Osteoblast (primary cell): ENCODE data around the gene RAB25. TPM values are rescaled to one million over a fixed set of nuclear protein-coding genes. Genes with fewer than 3 reads are reported as not detected.

Experiments
- DNase-seq: peaks from one replicate; pipeline ENCODE4 v3.0.0; 2011; ENCODE audit warnings: low spot score, mixed read lengths; ENCODE audit not compliant: insufficient read length; ENCODE audit errors: missing footprints
- H2AFZ ChIP-seq: 2 replicates; pipeline ENCODE4 v1.6.0; 2011; ENCODE audit warnings: mild to moderate bottlenecking, low read length
- H3K27ac ChIP-seq: 2 replicates; pipeline ENCODE4 v1.5.1; 2011; ENCODE audit warnings: mild to moderate bottlenecking, low read depth, low read length, moderate library complexity
- H3K27me3 ChIP-seq: 2 replicates; pipeline ENCODE4 v1.6.0; 2012; ENCODE audit warnings: mild to moderate bottlenecking, control low read depth, inconsistent platforms, low read length, moderate library complexity; ENCODE audit not compliant: insufficient read depth
- H3K36me3 ChIP-seq: 2 replicates; pipeline ENCODE4 v1.5.1; 2011; ENCODE audit warnings: mild to moderate bottlenecking, low read length, control low read depth, moderate library complexity; ENCODE audit not compliant: insufficient read depth
- H3K4me1 ChIP-seq: 2 replicates; pipeline ENCODE4 v1.5.1; 2011; ENCODE audit warnings: mild to moderate bottlenecking, low read length, control low read depth, moderate library complexity; ENCODE audit not compliant: insufficient read depth
- H3K4me2 ChIP-seq: 2 replicates; pipeline ENCODE4 v1.6.0; 2011; ENCODE audit warnings: mild to moderate bottlenecking, low read length; ENCODE audit not compliant: insufficient read depth
- H3K4me3 ChIP-seq: fragments of 200-600 bp; sonication (generic); 3 replicates; pipeline ENCODE4 v1.5.1; 2012; ENCODE audit warnings: mild to moderate bottlenecking, low read length, inconsistent platforms; ENCODE audit not compliant: insufficient read depth
- H3K79me2 ChIP-seq: 2 replicates; pipeline ENCODE4 v1.6.0; 2012; ENCODE audit warnings: mild to moderate bottlenecking, low read length, control low read depth, inconsistent platforms; ENCODE audit not compliant: insufficient read depth
- H3K9me3 ChIP-seq: 2 replicates; pipeline ENCODE4 v1.5.1; 2011; ENCODE audit warnings: low read depth, low read length, control low read depth
- H4K20me1 ChIP-seq: 2 replicates; pipeline ENCODE4 v1.6.0; 2012; ENCODE audit warnings: mild to moderate bottlenecking, low read length, control low read depth; ENCODE audit not compliant: insufficient read depth
- CTCF ChIP-seq: IDR thresholded peaks from 2 replicates; pipeline ENCODE4 v1.5.1; 2011; ENCODE audit warnings: mild to moderate bottlenecking, low read depth, low read length, moderate library complexity; ENCODE audit errors: extremely low read depth
- total RNA-seq: library from RNA; depleted of rRNA; stranded (reverse); fragments of >200 nt; gene quantifications from 2 replicates; pipeline ENCODE4 v1.2.3, GENCODE V29; 2012

The RAB25 gene
- total RNA-seq, 1 donor: not detected

GRCh38 chr1:156101880-156102279 lies 40.9 kb downstream of the RAB25 start:
- Histone ChIP-seq H2AFZ (no peak overlapping the region), H4K20me1 (no peaks in the 10 kb centered on the region), H3K4me1 (peaks cover 63% of the 10 kb centered on the region), H3K79me2 (peaks cover 17% of the 10 kb centered on the region), H3K27ac (peak overlapping the region; percentile 97), H3K4me3 (no peak overlapping the region), H3K4me2 (no peak overlapping the region), H3K9me3 (no peaks in the 10 kb centered on the region), H3K27me3 (no peaks in the 10 kb centered on the region), H3K36me3 (no peaks in the 10 kb centered on the region)
- DNase-seq: no peak
- no peak for TF ChIP-seq CTCF

GRCh38 chr1:156102633-156103511 lies 41.9 kb downstream of the RAB25 start:
- Histone ChIP-seq H3K4me3 (peak overlapping the region; percentile 20), H3K27ac (peak overlapping the region; percentile 97), H3K9me3 (no peaks in the 10 kb centered on the region), H2AFZ (peak overlapping the region; percentile 67), H3K27me3 (no peaks in the 10 kb centered on the region), H4K20me1 (no peaks in the 10 kb centered on the region), H3K79me2 (peaks cover 17% of the 10 kb centered on the region), H3K4me2 (peak overlapping the region; percentile 64), H3K4me1 (peaks cover 61% of the 10 kb centered on the region), H3K36me3 (no peaks in the 10 kb centered on the region)
- TF ChIP-seq CTCF: no peak
- peak; percentile 88 for DNase-seq

- Histone ChIP-seq H3K27ac (peak overlapping the region; percentile 97), H3K4me3 (peak overlapping the region; percentile 44), H3K27me3 (no peaks in the 10 kb centered on the region), H3K79me2 (peaks cover 17% of the 10 kb centered on the region), H2AFZ (no peak overlapping the region), H3K4me1 (peaks cover 61% of the 10 kb centered on the region), H4K20me1 (no peaks in the 10 kb centered on the region), H3K4me2 (peak overlapping the region; percentile 64), H3K9me3 (no peaks in the 10 kb centered on the region), H3K36me3 (no peaks in the 10 kb centered on the region)
- TF ChIP-seq CTCF: no peak
- DNase-seq: peak; percentile 92
Observed at GRCh38 chr1:156103521-156103947, 42.6 kb downstream of the RAB25 start.

- Histone ChIP-seq H2AFZ (no peak overlapping the region), H3K4me3 (peak overlapping the region; percentile 44), H3K4me2 (peak overlapping the region; percentile 64), H3K4me1 (peaks cover 61% of the 10 kb centered on the region), H4K20me1 (no peaks in the 10 kb centered on the region), H3K27ac (peak overlapping the region; percentile 97), H3K27me3 (no peaks in the 10 kb centered on the region), H3K9me3 (no peaks in the 10 kb centered on the region), H3K79me2 (peaks cover 17% of the 10 kb centered on the region), H3K36me3 (no peaks in the 10 kb centered on the region)
- DNase-seq: peak; percentile 97
- TF ChIP-seq CTCF: no peak
Observed at GRCh38 chr1:156104065-156104810, 43.3 kb downstream of the RAB25 start.
